Liver (tissue), 3 donors: ENCODE measurements around the gene NINJ1.

ENCODE experiments used
- CTCF ChIP-seq: fragments of 150-350 bp; IDR thresholded peaks from 2 replicates; pipeline ENCODE4 v1.5.1; 2017; ENCODE audit warnings: improper control_type of control experiment, low read depth, low read length; ENCODE audit not compliant: missing input control
- JUND ChIP-seq, 2 donors: IDR thresholded peaks; 2 replicates each; pipeline ENCODE4 v1.6.1; 2016; ENCODE audit warnings: antibody characterized with exemption in 2 of 2
- RAD21 ChIP-seq, 2 donors: IDR thresholded peaks; 2 replicates each; pipeline ENCODE4 v1.6.1; 2016; ENCODE audit warnings: antibody characterized with exemption in 2 of 2, mild to moderate bottlenecking in 2 of 2
- donor health status: healthy.
- donor health status: healthy.

DNA sequence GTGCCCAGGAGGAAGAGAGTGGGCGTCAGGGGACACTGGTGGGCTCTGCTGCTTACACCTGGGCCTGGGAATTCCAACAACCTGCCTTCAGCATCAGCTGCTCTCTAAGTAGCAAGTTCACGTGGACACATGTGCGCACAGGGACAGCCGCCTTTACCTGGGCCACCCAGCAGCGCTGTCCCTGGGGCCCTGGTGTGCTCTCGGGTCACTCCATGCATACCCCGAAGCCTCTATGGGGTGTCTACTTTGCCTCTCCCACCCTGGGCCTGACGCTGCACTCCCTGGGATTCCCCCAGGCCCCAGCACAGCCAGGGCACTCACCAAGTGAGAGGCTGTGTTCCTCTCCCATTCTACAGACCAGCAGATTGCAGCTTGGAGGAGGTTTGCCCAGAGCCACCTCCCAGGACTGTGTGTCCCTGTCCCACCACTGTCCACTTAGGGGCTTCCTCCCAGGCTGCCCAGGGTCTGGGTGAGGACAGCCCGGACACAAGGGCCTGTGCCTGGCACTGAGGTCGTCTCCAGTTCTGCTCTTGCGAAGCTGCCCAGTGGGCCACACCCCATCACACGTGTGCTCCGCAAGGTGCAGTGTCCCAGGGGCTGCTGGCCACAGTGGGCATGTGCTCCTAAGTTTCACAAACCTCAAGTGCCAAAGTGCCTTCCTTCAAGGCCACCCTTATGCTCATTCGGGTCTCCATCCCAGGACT lies 5.9 kb downstream of the NINJ1 start:
- TF ChIP-seq JUND (IDR thresholded peaks at IDR 0.05): no peak
- no peak for TF ChIP-seq CTCF
- TF ChIP-seq RAD21 (IDR thresholded peaks at IDR 0.05): no peak
